HG03342 (cell line): ENCODE measurements around the gene COA6.

Experiments used
- ATAC-seq: cut with Tn5 transposase; IDR thresholded peaks from one replicate; pipeline ENCODE4 v1.9.1; 2021; ENCODE audit warnings: mild to moderate bottlenecking, moderate library complexity; ENCODE audit not compliant: unreplicated experiment

The COA6 gene

GRCh38 chr1:234373064-234373958 lies at the start of gene COA6:
COA6 (plus strand) TSS chr1:234373456; CDS start chr1:234373467, 11 bp downstream.
- ATAC-seq: peak; percentile 91

GRCh38 chr1:234324821-234325220 lies 48.4 kb upstream of the COA6 start:
- no peak for ATAC-seq

- ATAC-seq: no peak
Observed at GRCh38 chr1:234325878-234326496, 47.3 kb upstream of the COA6 start.

DNA sequence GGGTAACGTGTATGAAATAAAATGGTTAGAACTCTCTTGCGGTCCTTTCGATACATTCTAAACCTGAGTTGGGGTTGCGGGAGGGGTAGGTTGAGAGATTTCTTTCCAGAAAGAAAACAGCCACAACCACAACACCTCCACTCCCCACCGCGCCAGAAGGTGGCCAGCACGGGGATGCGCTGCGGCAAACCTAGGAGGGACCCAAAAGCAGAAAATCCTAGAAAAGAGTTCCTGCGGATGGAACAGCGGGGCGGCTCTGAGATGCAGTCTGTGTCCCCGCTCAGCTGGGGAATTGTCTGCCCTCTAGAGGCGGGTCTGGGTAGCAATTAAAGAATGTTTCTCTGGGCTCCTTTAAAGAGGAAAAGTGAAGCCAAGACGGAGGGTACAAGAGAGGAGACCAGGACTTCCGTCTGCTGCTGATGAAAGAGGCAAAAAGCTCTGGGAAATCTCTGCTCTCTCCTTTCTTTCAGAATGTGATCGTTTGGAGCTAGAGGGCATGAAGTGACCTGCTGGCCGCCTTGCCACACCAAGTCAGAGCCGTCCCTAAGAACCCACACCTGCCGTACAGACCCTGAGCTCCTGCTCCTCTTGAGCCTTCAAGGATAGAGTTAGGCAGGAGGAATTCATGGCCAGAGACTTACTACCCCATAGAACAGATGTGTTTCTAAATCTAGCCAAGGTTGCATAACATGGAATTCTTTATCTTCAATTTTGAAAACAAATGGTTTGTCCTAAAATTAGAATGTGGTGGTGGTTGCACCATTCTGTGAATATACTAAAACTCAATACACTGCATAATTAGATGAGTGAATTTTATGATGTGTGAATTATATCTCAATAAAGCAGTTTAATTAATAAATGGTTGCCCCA lies 46.5 kb upstream of the COA6 start:
- ATAC-seq: peak; percentile 81

GRCh38 chr1:234327577-234328164 lies 45.6 kb upstream of the COA6 start:
- no peak for ATAC-seq

- no peak for ATAC-seq
Observed at GRCh38 chr1:234330843-234331215, 42.4 kb upstream of the COA6 start.

GRCh38 chr1:234331507-234331906 lies 41.7 kb upstream of the COA6 start:
- ATAC-seq: no peak

- ATAC-seq: no peak
Observed at GRCh38 chr1:234336359-234336758, 36.9 kb upstream of the COA6 start.

GRCh38 chr1:234337233-234337632 lies 36.0 kb upstream of the COA6 start:
- no peak for ATAC-seq

GRCh38 chr1:234340528-234340927 lies 32.7 kb upstream of the COA6 start:
- no peak for ATAC-seq

DNA sequence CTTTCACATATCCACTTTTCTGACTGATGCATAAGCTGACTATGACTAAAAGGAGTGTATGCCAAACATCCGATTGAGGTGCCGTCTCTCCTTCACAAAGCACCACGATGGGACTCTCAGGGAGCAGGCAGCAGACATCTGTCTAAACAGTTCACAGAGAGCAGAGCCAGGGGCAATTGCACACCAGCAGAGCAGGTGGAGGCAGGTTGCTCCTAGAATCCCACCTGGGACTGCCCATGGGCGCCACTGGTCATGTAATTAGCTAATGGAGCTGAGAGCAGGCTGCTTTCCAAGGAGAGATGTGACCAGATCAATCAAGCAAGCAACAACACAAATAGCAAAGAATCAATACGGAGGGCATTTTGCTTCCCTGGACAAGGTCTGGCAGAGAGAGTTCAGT lies 30.5 kb upstream of the COA6 start:
- no peak for ATAC-seq

DNA sequence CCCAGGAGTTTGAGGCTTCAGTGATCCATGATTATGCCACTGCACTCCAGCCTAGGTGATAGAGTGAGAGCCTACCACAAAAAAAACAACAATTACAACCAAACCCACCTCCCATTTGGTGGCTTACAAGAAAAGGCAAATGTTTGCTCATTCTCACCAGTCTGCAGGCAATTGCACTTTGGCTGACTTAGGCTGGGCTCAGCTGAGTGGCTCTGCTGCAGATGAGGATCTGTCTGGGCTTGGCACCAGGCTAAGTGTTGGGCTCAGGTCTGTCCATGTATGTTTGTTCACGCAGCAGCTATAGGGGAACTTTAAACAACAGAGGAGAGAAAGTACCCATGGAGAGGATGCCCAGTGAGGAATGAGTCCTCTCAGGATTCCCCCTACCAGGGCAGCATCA lies 28.0 kb upstream of the COA6 start:
- no peak for ATAC-seq

GRCh38 chr1:234348964-234349363 lies 24.3 kb upstream of the COA6 start:
- no peak for ATAC-seq

DNA sequence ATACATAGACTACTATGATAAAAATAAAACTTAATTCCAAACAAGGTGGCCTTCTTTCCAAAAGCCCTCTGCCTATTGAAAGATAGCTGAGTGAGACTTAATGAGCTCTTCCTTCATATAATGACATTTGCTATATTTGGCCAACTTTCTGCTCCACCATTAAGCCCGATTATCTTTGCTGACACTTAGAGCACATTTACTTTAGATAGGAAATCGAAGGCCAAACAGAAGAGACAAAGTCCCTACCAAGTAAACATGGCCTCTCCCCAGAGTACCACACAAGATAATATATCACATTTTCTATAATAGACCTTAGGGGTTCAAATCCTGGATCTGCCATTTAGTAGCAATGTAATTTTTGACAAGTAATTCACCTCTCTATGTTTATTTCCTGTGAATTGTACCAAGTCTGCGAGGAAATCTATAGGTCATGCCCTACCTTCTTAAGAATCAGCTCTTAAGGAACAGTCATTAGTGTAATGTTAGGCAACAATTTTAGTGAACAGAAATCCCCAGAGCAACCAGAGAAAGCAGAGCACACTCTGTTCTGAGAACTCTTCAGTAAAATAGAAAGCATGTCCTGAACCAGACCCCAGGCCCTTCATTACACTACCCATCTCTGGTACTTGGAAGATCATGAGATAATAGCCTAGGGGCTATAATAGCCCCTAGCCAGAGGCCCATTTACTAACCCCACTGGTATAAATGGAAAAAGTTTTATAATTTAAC lies 17.3 kb upstream of the COA6 start:
- ATAC-seq: no peak

- peak; percentile 59 for ATAC-seq
Observed at GRCh38 chr1:234356615-234357269, 16.5 kb upstream of the COA6 start.

DNA sequence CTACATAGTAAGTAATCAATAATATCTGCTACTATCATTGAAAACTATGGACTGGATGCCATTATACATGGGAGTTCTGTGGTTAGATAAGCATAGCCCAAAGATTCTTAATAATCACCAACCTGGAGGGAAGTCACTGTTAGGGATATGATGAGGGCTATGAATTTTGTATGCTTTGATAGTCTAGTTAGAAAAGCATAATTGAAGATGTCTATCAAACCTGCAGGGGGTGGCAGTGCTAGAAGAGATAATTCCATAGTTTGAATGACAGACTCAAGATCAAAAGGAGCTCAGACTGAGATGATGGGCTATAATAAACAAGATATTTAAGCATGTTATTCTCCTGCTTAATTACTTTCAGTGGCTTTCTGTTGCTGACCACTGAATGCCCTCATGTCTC lies 15.4 kb upstream of the COA6 start:
- ATAC-seq: no peak

GRCh38 chr1:234361102-234361603 lies 12.1 kb upstream of the COA6 start:
- no peak for ATAC-seq

GRCh38 chr1:234362558-234362957 lies 10.7 kb upstream of the COA6 start:
- ATAC-seq: no peak

- no peak for ATAC-seq
Observed at GRCh38 chr1:234368320-234369032, 4.8 kb upstream of the COA6 start.
